ENCODE data around the gene FEM1A.
"Not testable (repeated sequence)": the region's sequence is repeated elsewhere in the genome, so short reads cannot be mapped to it uniquely, and the experiment has no call there.

DNA sequence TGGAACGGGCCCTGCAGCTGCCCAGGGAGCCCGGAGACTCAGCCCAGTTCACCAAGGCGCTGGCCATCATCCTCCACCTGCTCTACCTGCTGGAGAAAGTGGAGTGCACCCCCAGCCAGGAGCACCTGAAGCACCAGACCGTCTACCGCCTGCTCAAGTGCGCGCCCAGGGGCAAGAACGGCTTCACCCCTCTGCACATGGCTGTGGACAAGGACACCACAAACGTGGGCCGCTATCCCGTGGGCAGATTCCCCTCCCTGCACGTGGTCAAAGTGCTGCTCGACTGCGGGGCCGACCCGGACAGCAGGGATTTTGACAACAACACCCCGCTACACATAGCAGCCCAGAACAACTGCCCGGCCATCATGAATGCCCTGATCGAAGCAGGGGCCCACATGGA lies 1.7 kb downstream of the FEM1A start:
- TF ChIP-seq POLR2AphosphoS5, POLR2A (IDR thresholded peaks at IDR 0.05): not testable (repeated sequence)
- TF ChIP-seq, protein P1, sequence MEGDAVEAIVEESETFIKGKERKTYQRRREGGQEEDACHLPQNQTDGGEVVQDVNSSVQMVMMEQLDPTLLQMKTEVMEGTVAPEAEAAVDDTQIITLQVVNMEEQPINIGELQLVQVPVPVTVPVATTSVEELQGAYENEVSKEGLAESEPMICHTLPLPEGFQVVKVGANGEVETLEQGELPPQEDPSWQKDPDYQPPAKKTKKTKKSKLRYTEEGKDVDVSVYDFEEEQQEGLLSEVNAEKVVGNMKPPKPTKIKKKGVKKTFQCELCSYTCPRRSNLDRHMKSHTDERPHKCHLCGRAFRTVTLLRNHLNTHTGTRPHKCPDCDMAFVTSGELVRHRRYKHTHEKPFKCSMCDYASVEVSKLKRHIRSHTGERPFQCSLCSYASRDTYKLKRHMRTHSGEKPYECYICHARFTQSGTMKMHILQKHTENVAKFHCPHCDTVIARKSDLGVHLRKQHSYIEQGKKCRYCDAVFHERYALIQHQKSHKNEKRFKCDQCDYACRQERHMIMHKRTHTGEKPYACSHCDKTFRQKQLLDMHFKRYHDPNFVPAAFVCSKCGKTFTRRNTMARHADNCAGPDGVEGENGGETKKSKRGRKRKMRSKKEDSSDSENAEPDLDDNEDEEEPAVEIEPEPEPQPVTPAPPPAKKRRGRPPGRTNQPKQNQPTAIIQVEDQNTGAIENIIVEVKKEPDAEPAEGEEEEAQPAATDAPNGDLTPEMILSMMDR (IDR thresholded peaks at IDR 0.05), result not testable (repeated sequence)

All from gastroesophageal sphincter (tissue), 3 donors.